HepG2 (cell line): ENCODE measurements around the gene ANTXR1. TPM values are rescaled to one million over a fixed set of nuclear protein-coding genes. Genes with fewer than 3 reads are reported as not detected.
A peak's percentile ranks its signal among the peaks of the same experiment; 100 is the strongest.

ENCODE experiments used
- ARNTL ChIP-seq: sonication (generic); formaldehyde crosslinking; IDR thresholded peaks from 2 replicates; pipeline ENCODE4 v1.4.0; 2020; ENCODE audit warnings: mild to moderate bottlenecking, missing genetic modification reagents
- CEBPB ChIP-seq: IDR thresholded peaks from 2 replicates; pipeline ENCODE4 v1.6.1; 2011; ENCODE audit warnings: low read depth, low read length, improper control_type of control experiment, borderline replicate concordance
- EEA1 ChIP-seq: sonication (generic); formaldehyde crosslinking; IDR thresholded peaks from 2 replicates; pipeline ENCODE4 v1.5.1; 2020; ENCODE audit warnings: mild to moderate bottlenecking, missing genetic modification reagents, borderline replicate concordance
- EHMT2 ChIP-seq: fragments of 200-600 bp; sonication (generic); IDR thresholded peaks from 2 replicates; pipeline ENCODE4 v1.7.0; 2017; ENCODE audit warnings: antibody characterized with exemption, low read depth, low read length, borderline replicate concordance
- GABPA ChIP-seq, 2 experiments: IDR thresholded peaks; 2 replicates each; pipeline ENCODE4 v1.6.1; 2011 to 2016; ENCODE audit warnings: low read depth in 2 of 2, low read length in 1 of 2, missing biosample characterization in 1 of 2, missing genetic modification characterization in 1 of 2
- GABPB1 ChIP-seq: IDR thresholded peaks from 2 replicates; pipeline ENCODE4 v1.6.1; 2016; ENCODE audit warnings: mild to moderate bottlenecking, missing genetic modification reagents, moderate library complexity, missing compliant biosample characterization
- JUND ChIP-seq: sonication (generic); formaldehyde crosslinking; IDR thresholded peaks from 2 replicates; pipeline ENCODE4 v1.8.0; 2022; ENCODE audit warnings: mild to moderate bottlenecking, missing genetic modification reagents
- MED13 ChIP-seq: sonication (generic); formaldehyde crosslinking; IDR thresholded peaks from 2 replicates; pipeline ENCODE4 v1.5.0; 2020; ENCODE audit warnings: missing genetic modification reagents
- MYC ChIP-seq: sonication (generic); formaldehyde crosslinking; IDR thresholded peaks from 2 replicates; pipeline ENCODE4 v1.9.0; 2021; ENCODE audit warnings: missing genetic modification reagents, borderline replicate concordance
- NR1H2 ChIP-seq: sonication (generic); formaldehyde crosslinking; IDR thresholded peaks from 2 replicates; pipeline ENCODE4 v1.8.1; 2022; ENCODE audit warnings: low read depth, missing genetic modification reagents, borderline replicate concordance
- SMARCE1 ChIP-seq: fragments of 450-650 bp; IDR thresholded peaks from 2 replicates; pipeline ENCODE4 v1.6.1; 2017; ENCODE audit warnings: borderline replicate concordance
- TRIM24 ChIP-seq: sonication (generic); formaldehyde crosslinking; IDR thresholded peaks from 2 replicates; pipeline ENCODE4 v1.8.0; 2022; ENCODE audit warnings: mild to moderate bottlenecking, missing genetic modification reagents
- ZBTB20 ChIP-seq: sonication (generic); formaldehyde crosslinking; IDR thresholded peaks from 2 replicates; pipeline ENCODE4 v1.8.1; 2023; ENCODE audit warnings: missing genetic modification reagents, low read depth, mild to moderate bottlenecking, borderline replicate concordance
- ZNF160 ChIP-seq: sonication (generic); formaldehyde crosslinking; IDR thresholded peaks from 2 replicates; pipeline ENCODE4 v1.8.0; 2022; ENCODE audit warnings: mild to moderate bottlenecking, inconsistent platforms, missing genetic modification reagents
- ZNF780A ChIP-seq: sonication (generic); formaldehyde crosslinking; IDR thresholded peaks from 2 replicates; pipeline ENCODE4 v1.8.0; 2022; ENCODE audit warnings: mild to moderate bottlenecking, missing genetic modification reagents, moderate library complexity
- ZSCAN9 ChIP-seq: IDR thresholded peaks from 2 replicates; pipeline ENCODE4 v1.6.1; 2016; ENCODE audit warnings: borderline replicate concordance
- polyA plus RNA-seq, 8 experiments: library from polyadenylated mRNA; depleted of rRNA in 3 of 8; stranded (reverse) in 7 of 8; unstranded in 1 of 8; fragments of >200 nt; fragmentation: Illumina TruSeq in 4 of 8; extraction: Trizol in 4 of 8; gene quantifications; 2 replicates each; pipeline versions ENCODE4 v1.2.1 to v1.2.3, GENCODE V29; 2011 to 2016; ENCODE audit warnings: low read depth in 4 of 8, missing spikeins in 1 of 8, mixed read lengths in 1 of 8; ENCODE audit not compliant: insufficient read depth in 1 of 8
- total RNA-seq, 5 experiments: library from RNA; depleted of rRNA; stranded (reverse); fragments of >200 nt; fragmentation: Illumina TruSeq; extraction: Trizol; gene quantifications; 2 replicates each; pipeline ENCODE4 v1.2.3, GENCODE V29; 2016; ENCODE audit warnings: low read depth in 1 of 5
- TF ChIP-seq, protein P1 (sequence below): sonication (generic); formaldehyde crosslinking; IDR thresholded peaks from 2 replicates; pipeline ENCODE4 v1.4.0; 2020; ENCODE audit warnings: missing genetic modification reagents
- TF ChIP-seq, protein P2 (sequence below): sonication (generic); formaldehyde crosslinking; IDR thresholded peaks from 2 replicates; pipeline ENCODE4 v1.4.0; 2020; ENCODE audit warnings: mild to moderate bottlenecking, missing genetic modification reagents
- TF ChIP-seq, protein P3 (sequence below): sonication (generic); formaldehyde crosslinking; IDR thresholded peaks from 2 replicates; pipeline ENCODE4 v1.4.0; 2020; ENCODE audit warnings: missing genetic modification reagents
- TF ChIP-seq, protein P4 (sequence below): sonication (generic); formaldehyde crosslinking; IDR thresholded peaks from 2 replicates; pipeline ENCODE4 v1.4.0; 2020; ENCODE audit warnings: missing genetic modification reagents

The ANTXR1 gene
- total and polyA plus RNA-seq, 2 of the 13 experiments (the other 11 are each of a cell fraction or from before 2014, with no cell fraction given): 4.5 to 12.7 TPM

DNA sequence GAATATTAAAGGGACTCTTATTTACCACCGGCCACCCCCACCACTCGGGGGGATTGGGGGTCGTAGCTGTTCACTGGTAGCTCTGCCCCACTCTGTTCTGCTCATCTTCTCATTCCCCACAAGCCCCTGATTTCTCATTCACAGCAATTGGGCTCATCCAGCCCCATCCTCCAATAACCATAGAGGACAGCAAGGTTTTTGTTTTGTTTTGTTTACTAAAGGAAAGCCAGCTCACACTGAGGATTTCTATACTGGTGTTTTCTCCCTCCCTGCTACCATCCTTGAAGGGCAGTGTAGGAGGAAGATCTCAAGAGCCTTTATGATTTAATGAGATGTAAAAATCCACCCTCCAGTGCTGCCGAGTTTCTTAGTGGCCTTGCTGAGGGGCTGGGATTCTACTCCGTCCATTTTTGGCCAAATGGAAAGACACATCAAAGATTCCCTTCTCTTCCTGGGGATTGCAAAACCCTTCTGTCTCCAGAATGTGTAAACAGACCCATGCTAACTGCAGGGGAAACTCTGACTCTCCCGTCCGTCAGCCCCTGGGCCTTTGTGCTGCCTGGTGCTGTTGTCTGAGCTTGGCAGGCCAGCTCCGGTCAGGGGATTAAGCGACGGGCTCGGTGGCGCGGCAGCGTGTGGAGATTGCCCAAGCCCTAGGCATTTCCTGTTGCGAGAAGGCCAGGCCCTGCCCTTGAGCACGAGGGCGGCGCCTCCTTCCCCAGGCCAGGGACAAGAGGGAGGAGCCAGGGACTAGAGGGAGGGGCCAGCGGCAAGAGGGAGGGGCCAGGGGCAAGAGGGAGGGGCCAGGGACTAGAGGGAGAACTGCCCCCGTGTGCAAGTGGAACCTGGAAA, 165.0 kb downstream of the ANTXR1 start (continued):
- TF ChIP-seq ZSCAN9 (peak; percentile 97), GABPB1 (CRISPR knock-in tag) (peak; percentile 96), JUND (peak; percentile 87), ZNF780A (peak; percentile 71; the same call in 1 of the 2 replicates), MYC (CRISPR knock-in tag) (peak; percentile 98), TRIM24 (CRISPR knock-in tag) (peak; percentile 98), ARNTL (CRISPR knock-in tag) (peak; percentile 93), SMARCE1 (no peak), MED13 (peak; percentile 99), ZNF160 (peak; percentile 91), CEBPB (peak; percentile 98), EEA1 (CRISPR knock-in tag) (peak; percentile 68; the same call in 1 of the 2 replicates), GABPA (IDR thresholded peaks at IDR 0.05; ENCODE audit: low read depth, low read length) (no peak; the same call in 1 of the 2 replicates), GABPA (CRISPR knock-in tag; IDR thresholded peaks at IDR 0.05; ENCODE audit: low read depth) (peak; percentile 84), NR1H2 (CRISPR knock-in tag) (no peak; the same call in 1 of the 2 replicates), EHMT2 (no peak), ZBTB20 (CRISPR knock-in tag) (peak; percentile 93)
- TF ChIP-seq, protein P1, sequence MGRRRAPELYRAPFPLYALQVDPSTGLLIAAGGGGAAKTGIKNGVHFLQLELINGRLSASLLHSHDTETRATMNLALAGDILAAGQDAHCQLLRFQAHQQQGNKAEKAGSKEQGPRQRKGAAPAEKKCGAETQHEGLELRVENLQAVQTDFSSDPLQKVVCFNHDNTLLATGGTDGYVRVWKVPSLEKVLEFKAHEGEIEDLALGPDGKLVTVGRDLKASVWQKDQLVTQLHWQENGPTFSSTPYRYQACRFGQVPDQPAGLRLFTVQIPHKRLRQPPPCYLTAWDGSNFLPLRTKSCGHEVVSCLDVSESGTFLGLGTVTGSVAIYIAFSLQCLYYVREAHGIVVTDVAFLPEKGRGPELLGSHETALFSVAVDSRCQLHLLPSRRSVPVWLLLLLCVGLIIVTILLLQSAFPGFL: no peak
- TF ChIP-seq, protein P2, sequence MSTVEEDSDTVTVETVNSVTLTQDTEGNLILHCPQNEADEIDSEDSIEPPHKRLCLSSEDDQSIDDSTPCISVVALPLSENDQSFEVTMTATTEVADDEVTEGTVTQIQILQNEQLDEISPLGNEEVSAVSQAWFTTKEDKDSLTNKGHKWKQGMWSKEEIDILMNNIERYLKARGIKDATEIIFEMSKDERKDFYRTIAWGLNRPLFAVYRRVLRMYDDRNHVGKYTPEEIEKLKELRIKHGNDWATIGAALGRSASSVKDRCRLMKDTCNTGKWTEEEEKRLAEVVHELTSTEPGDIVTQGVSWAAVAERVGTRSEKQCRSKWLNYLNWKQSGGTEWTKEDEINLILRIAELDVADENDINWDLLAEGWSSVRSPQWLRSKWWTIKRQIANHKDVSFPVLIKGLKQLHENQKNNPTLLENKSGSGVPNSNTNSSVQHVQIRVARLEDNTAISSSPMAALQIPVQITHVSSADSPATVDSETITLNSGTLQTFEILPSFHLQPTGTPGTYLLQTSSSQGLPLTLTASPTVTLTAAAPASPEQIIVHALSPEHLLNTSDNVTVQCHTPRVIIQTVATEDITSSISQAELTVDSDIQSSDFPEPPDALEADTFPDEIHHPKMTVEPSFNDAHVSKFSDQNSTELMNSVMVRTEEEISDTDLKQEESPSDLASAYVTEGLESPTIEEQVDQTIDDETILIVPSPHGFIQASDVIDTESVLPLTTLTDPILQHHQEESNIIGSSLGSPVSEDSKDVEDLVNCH: no peak
- TF ChIP-seq, protein P3, sequence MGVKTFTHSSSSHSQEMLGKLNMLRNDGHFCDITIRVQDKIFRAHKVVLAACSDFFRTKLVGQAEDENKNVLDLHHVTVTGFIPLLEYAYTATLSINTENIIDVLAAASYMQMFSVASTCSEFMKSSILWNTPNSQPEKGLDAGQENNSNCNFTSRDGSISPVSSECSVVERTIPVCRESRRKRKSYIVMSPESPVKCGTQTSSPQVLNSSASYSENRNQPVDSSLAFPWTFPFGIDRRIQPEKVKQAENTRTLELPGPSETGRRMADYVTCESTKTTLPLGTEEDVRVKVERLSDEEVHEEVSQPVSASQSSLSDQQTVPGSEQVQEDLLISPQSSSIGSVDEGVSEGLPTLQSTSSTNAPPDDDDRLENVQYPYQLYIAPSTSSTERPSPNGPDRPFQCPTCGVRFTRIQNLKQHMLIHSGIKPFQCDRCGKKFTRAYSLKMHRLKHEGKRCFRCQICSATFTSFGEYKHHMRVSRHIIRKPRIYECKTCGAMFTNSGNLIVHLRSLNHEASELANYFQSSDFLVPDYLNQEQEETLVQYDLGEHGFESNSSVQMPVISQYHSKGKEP (CRISPR knock-in tag): peak; percentile 81; the same call in 1 of the 2 replicates
- TF ChIP-seq, protein P4, sequence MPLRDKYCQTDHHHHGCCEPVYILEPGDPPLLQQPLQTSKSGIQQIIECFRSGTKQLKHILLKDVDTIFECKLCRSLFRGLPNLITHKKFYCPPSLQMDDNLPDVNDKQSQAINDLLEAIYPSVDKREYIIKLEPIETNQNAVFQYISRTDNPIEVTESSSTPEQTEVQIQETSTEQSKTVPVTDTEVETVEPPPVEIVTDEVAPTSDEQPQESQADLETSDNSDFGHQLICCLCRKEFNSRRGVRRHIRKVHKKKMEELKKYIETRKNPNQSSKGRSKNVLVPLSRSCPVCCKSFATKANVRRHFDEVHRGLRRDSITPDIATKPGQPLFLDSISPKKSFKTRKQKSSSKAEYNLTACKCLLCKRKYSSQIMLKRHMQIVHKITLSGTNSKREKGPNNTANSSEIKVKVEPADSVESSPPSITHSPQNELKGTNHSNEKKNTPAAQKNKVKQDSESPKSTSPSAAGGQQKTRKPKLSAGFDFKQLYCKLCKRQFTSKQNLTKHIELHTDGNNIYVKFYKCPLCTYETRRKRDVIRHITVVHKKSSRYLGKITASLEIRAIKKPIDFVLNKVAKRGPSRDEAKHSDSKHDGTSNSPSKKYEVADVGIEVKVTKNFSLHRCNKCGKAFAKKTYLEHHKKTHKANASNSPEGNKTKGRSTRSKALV (CRISPR knock-in tag): peak; percentile 85
